GM23248 (cell line): Measurements from ENCODE around the gene ZNF429. TPM values are rescaled to one million over a fixed set of nuclear protein-coding genes. Genes with fewer than 3 reads are reported as not detected.
A peak's percentile ranks its signal among the peaks of the same experiment; 100 is the strongest.
"Not testable (repeated sequence)": the region's sequence is repeated elsewhere in the genome, so short reads cannot be mapped to it uniquely, and the experiment has no call there.

Experiments
- DNase-seq: peaks from one replicate; pipeline ENCODE4 v3.0.0-alpha.2; 2015
- H2AFZ ChIP-seq: fragments of 200-600 bp; sonication (generic); 2 replicates; pipeline ENCODE4 v1.6.1; 2016; ENCODE audit warnings: antibody characterized with exemption
- H3F3A ChIP-seq: fragments of 200-600 bp; sonication (generic); 2 replicates; pipeline ENCODE4 v1.6.1; 2016; ENCODE audit warnings: mild to moderate bottlenecking, antibody characterized with exemption, mixed run types; ENCODE audit not compliant: insufficient read depth
- H3K27ac ChIP-seq: fragments of 200-600 bp; sonication (generic); 2 replicates; pipeline ENCODE4 v1.5.1; 2016; ENCODE audit warnings: mild to moderate bottlenecking
- H3K27me3 ChIP-seq: fragments of 200-600 bp; sonication (generic); replicated peaks from 2 replicates; pipeline ENCODE4 v1.6.1; 2016; ENCODE audit warnings: mild to moderate bottlenecking; ENCODE audit not compliant: insufficient read depth
- H3K36me3 ChIP-seq: fragments of 200-600 bp; sonication (generic); 2 replicates; pipeline ENCODE4 v1.6.1; 2016; ENCODE audit warnings: low read depth, mild to moderate bottlenecking
- H3K4me1 ChIP-seq: fragments of 200-600 bp; sonication (generic); 2 replicates; pipeline ENCODE4 v1.6.1; 2016; ENCODE audit warnings: mild to moderate bottlenecking; ENCODE audit not compliant: insufficient read depth
- H3K4me2 ChIP-seq: fragments of 200-600 bp; sonication (generic); one replicate; pipeline ENCODE4 v1.6.1; 2016; ENCODE audit warnings: mild to moderate bottlenecking; ENCODE audit not compliant: unreplicated experiment
- H3K4me3 ChIP-seq: fragments of 200-600 bp; sonication (generic); 2 replicates; pipeline ENCODE4 v1.5.1; 2016; ENCODE audit warnings: mild to moderate bottlenecking
- H3K79me2 ChIP-seq: fragments of 200-600 bp; sonication (generic); 2 replicates; pipeline ENCODE4 v1.6.1; 2016; ENCODE audit warnings: mild to moderate bottlenecking; ENCODE audit not compliant: insufficient read depth
- H3K9ac ChIP-seq: fragments of 200-600 bp; sonication (generic); 2 replicates; pipeline ENCODE4 v1.6.1; 2016; ENCODE audit warnings: mild to moderate bottlenecking
- H3K9me2 ChIP-seq: fragments of 200-600 bp; sonication (generic); 2 replicates; pipeline ENCODE4 v1.6.1; 2016; ENCODE audit warnings: mixed run types, mild to moderate bottlenecking, moderate library complexity; ENCODE audit not compliant: insufficient read depth
- H3K9me3 ChIP-seq: fragments of 200-600 bp; sonication (generic); one replicate; pipeline ENCODE4 v1.6.1; 2017; ENCODE audit warnings: low read depth
- H4K20me1 ChIP-seq: fragments of 200-600 bp; sonication (generic); 2 replicates; pipeline ENCODE4 v1.6.0; 2016; ENCODE audit not compliant: insufficient read depth
- EZH2 ChIP-seq: fragments of 200-600 bp; sonication (generic); IDR thresholded peaks from 2 replicates; pipeline ENCODE4 v1.6.1; 2018; ENCODE audit warnings: antibody characterized with exemption, mild to moderate bottlenecking; ENCODE audit not compliant: insufficient read depth, poor library complexity, severe bottlenecking
- EZH2phosphoT487 ChIP-seq: fragments of 200-600 bp; sonication (generic); IDR thresholded peaks from 2 replicates; pipeline ENCODE4 v1.6.1; 2018; ENCODE audit warnings: antibody characterized with exemption, moderate library complexity, mild to moderate bottlenecking, low read depth; ENCODE audit not compliant: insufficient read depth
- WGBS, 2 experiments: methylation state at CpG; one replicate each; pipeline ENCODE4 v1.1.6; 2015 to 2017; ENCODE audit warnings: low lambda C conversion rate in 2 of 2, low coverage in 1 of 2; ENCODE audit errors: missing lambda C conversion rate in 2 of 2; 5-methylcytosine and 5-hydroxymethylcytosine counted together
- in situ Hi-C: fragments of 300-500 bp; cut with MboI; formaldehyde crosslinking; loops from 2 replicates; pipeline ENCODE4 v1.15.0; 2020
- polyA plus RNA-seq: library from polyadenylated mRNA; unstranded; fragments of >200 nt; fragmentation: Nextera tagmentation; extraction: Ambion mirVana; gene quantifications from 2 replicates; pipeline ENCODE4 v1.2.1, GENCODE V29; 2016
- total RNA-seq: library from RNA; depleted of rRNA; stranded (reverse); fragments of >200 nt; shearing (Covaris generic); gene quantifications from 2 replicates; pipeline ENCODE4 v1.2.3, GENCODE V29; 2014

ZNF429 gene
- total and polyA plus RNA-seq, 2 experiments from 2014 or later = 6.1 to 8.1 TPM

- no peak for TF ChIP-seq EZH2phosphoT487
- TF ChIP-seq EZH2 = no peak
- Histone ChIP-seq H3K4me1 (no peaks in the 10 kb centered on the region), H3K4me3 (no peak overlapping the region), H3K27ac (no peak overlapping the region), H3K9me3 (peaks cover 24% of the 10 kb centered on the region), H2AFZ (no peak overlapping the region), H4K20me1 (no peaks in the 10 kb centered on the region), H3K9ac (no peak overlapping the region), H3K36me3 (peaks cover 54% of the 10 kb centered on the region), H3K27me3 (no peaks in the 10 kb centered on the region), H3K79me2 (no peaks in the 10 kb centered on the region), H3K9me2 (no peaks in the 10 kb centered on the region), H3K4me2 (no peak overlapping the region), H3F3A (peaks cover 6% of the 10 kb centered on the region; the same call in 1 of the 2 replicates)
- WGBS, 2 experiments = 92% methylated on average over 3 of the region's 3 CpGs
- in situ Hi-C loops = no loop called here
- DNase-seq = no peak
These were observed 27.5 kb downstream of the ZNF429 start for GRCh38 chr19:21532904-21533303.

GRCh38 chr19:21536741-21537290, 31.4 kb downstream of the ZNF429 start:
- H3K4me2 ChIP-seq, DNase-seq, H3K4me3 ChIP-seq, H3K79me2 ChIP-seq, H3K9ac ChIP-seq, H2AFZ ChIP-seq, H3K4me1 ChIP-seq, H3K27me3 ChIP-seq, H3K27ac ChIP-seq, H3K9me2 ChIP-seq, H4K20me1 ChIP-seq, in situ Hi-C loops, H3F3A ChIP-seq: not testable (repeated sequence)
- WGBS, 2 experiments = 96% methylated on average over 2 of the region's 2 CpGs
- Histone ChIP-seq H3K9me3 (peaks cover 33% of the 10 kb centered on the region), H3K36me3 (peaks cover 45% of the 10 kb centered on the region)

GRCh38 chr19:21559444-21559843, 54.0 kb downstream of the ZNF429 start:
- Histone ChIP-seq H3K4me3 (no peak overlapping the region), H3K4me2 (no peak overlapping the region), H2AFZ (no peak overlapping the region), H3K9me3 (no peaks in the 10 kb centered on the region), H3K36me3 (peaks cover 23% of the 10 kb centered on the region; the same call in 1 of the 2 replicates), H3K79me2 (peaks cover 6% of the 10 kb centered on the region; the same call in 1 of the 2 replicates), H3K4me1 (no peaks in the 10 kb centered on the region), H3K9me2 (no peaks in the 10 kb centered on the region), H4K20me1 (no peaks in the 10 kb centered on the region), H3K27me3 (no peaks in the 10 kb centered on the region), H3K27ac (no peak overlapping the region), H3K9ac (no peak overlapping the region), H3F3A (no peaks in the 10 kb centered on the region)
- TF ChIP-seq EZH2phosphoT487 = no peak
- TF ChIP-seq EZH2 = no peak
- in situ Hi-C loops = no loop called here
- DNase-seq = no peak
- WGBS, 2 experiments = 94 to 100% methylated on average over 2 of the region's 2 CpGs

GRCh38 chr19:21564406-21564805, 59.0 kb downstream of the ZNF429 start:
- in situ Hi-C loops = no loop called here
- Histone ChIP-seq H3K36me3 (0 out of 2 replicates have a peak, but pooled peaks cover 4% of the 10 kb centered on the region), H3K4me2 (no peak overlapping the region), H3K27me3 (no peaks in the 10 kb centered on the region), H3F3A (no peaks in the 10 kb centered on the region), H3K4me1 (no peaks in the 10 kb centered on the region; the same call in 1 of the 2 replicates), H3K9me3 (no peaks in the 10 kb centered on the region), H3K79me2 (peaks cover 39% of the 10 kb centered on the region), H3K9ac (no peak overlapping the region), H4K20me1 (no peaks in the 10 kb centered on the region), H3K4me3 (no peak overlapping the region), H2AFZ (no peak overlapping the region), H3K9me2 (no peaks in the 10 kb centered on the region), H3K27ac (no peak overlapping the region)
- no peak for TF ChIP-seq EZH2
- TF ChIP-seq EZH2phosphoT487 = no peak
- no peak for DNase-seq
- WGBS, 2 experiments = 78 to 100% methylated on average over 1 of the region's 1 CpG

- H3F3A ChIP-seq = no peaks in the 10 kb centered on the region
- no peaks in the 10 kb centered on the region for H3K9me2 ChIP-seq
- H2AFZ ChIP-seq = no peak overlapping the region
- no peak overlapping the region for H3K4me2 ChIP-seq
- 36 to 39% methylated on average over 3 of the region's 3 CpGs for WGBS, 2 experiments
- peak overlapping the region; percentile 43 for H3K27ac ChIP-seq
- H3K27me3 ChIP-seq = no peaks in the 10 kb centered on the region
- H3K9me3 ChIP-seq = no peaks in the 10 kb centered on the region
- TF ChIP-seq EZH2 (no peak), EZH2phosphoT487 (no peak)
- no peaks in the 10 kb centered on the region; the same call in 1 of the 2 replicates for H3K4me1 ChIP-seq
- H4K20me1 ChIP-seq = no peaks in the 10 kb centered on the region
- in situ Hi-C loops = no loop called here
- H3K36me3 ChIP-seq = 0 out of 2 replicates have a peak, but pooled peaks cover 4% of the 10 kb centered on the region
- no peak overlapping the region for H3K4me3 ChIP-seq
- peak; percentile 62 for DNase-seq
- peaks cover 39% of the 10 kb centered on the region for H3K79me2 ChIP-seq
- 0 out of 2 replicates have a peak overlapping the region, but pooled peaks have one; percentile 7 for H3K9ac ChIP-seq
These were observed 60.7 kb downstream of the ZNF429 start for GRCh38 chr19:21566073-21566472.

GRCh38 chr19:21567806-21568205, 62.4 kb downstream of the ZNF429 start:
- H2AFZ ChIP-seq, H3K27me3 ChIP-seq, H3K4me1 ChIP-seq, H3K9me2 ChIP-seq, in situ Hi-C loops, H3F3A ChIP-seq, H3K9me3 ChIP-seq, DNase-seq, H4K20me1 ChIP-seq, H3K36me3 ChIP-seq, H3K27ac ChIP-seq: not testable (repeated sequence)
- Histone ChIP-seq H3K4me2 (peak overlapping the region; percentile 78), H3K79me2 (peaks cover 33% of the 10 kb centered on the region), H3K4me3 (0 out of 2 replicates have a peak overlapping the region, but pooled peaks have one; percentile 96), H3K9ac (0 out of 2 replicates have a peak overlapping the region, but pooled peaks have one; percentile 97)
- 73 to 81% methylated on average over 4 of the region's 4 CpGs for WGBS, 2 experiments
